SK-N-SH (cell line): ENCODE data around the gene FOXL1. TPM values are rescaled to one million over a fixed set of nuclear protein-coding genes. Genes with fewer than 3 reads are reported as not detected.

Experiments
- EP300 ChIP-seq, 2 experiments: IDR thresholded peaks; 2 replicates each; pipeline versions ENCODE4 v1.4.0 to v1.6.1; 2012; ENCODE audit warnings: borderline replicate concordance in 1 of 2, low read depth in 1 of 2, low read length in 1 of 2
- FOSL2 ChIP-seq: IDR thresholded peaks from 2 replicates; pipeline ENCODE4 v1.4.0; 2012; ENCODE audit warnings: low read depth, mild to moderate bottlenecking, moderate library complexity, borderline replicate concordance
- FOXM1 ChIP-seq: IDR thresholded peaks from 2 replicates; pipeline ENCODE4 v1.4.0; 2012; ENCODE audit warnings: low read depth, mild to moderate bottlenecking
- JUND ChIP-seq: IDR thresholded peaks from 2 replicates; pipeline ENCODE4 v1.4.0; 2012
- MXI1 ChIP-seq: IDR thresholded peaks from 2 replicates; pipeline ENCODE4 v1.6.1; 2012; ENCODE audit warnings: mild to moderate bottlenecking, low read depth, low read length, improper control_type of control experiment
- PBX3 ChIP-seq: IDR thresholded peaks from 2 replicates; pipeline ENCODE4; 2012
- RAD21 ChIP-seq: IDR thresholded peaks from 2 replicates; pipeline ENCODE4 v1.6.1; 2012; ENCODE audit warnings: mild to moderate bottlenecking, low read length
- RFX5 ChIP-seq: IDR thresholded peaks from 2 replicates; pipeline ENCODE4 v1.6.1; 2012; ENCODE audit warnings: mild to moderate bottlenecking, improper control_type of control experiment, low read length
- TAF1 ChIP-seq: IDR thresholded peaks from 2 replicates; pipeline ENCODE4 v1.6.1; 2012; ENCODE audit warnings: low read depth, mild to moderate bottlenecking, low read length, moderate library complexity, borderline replicate concordance
- TCF12 ChIP-seq: IDR thresholded peaks from 2 replicates; pipeline ENCODE4 v1.4.0; 2012
- polyA plus RNA-seq, 3 experiments: library from polyadenylated mRNA; depleted of rRNA; stranded (reverse); fragments of >200 nt; gene quantifications; 2 replicates each; pipeline ENCODE4 v1.2.3, GENCODE V29; 2012
- TF ChIP-seq, protein P1 (sequence below): fragments of 150-350 bp; IDR thresholded peaks from 2 replicates; pipeline ENCODE4 v1.6.1; 2016; ENCODE audit warnings: mild to moderate bottlenecking, low read depth, low read length
- TF ChIP-seq, protein P2 (sequence below): IDR thresholded peaks from 2 replicates; pipeline ENCODE4 v1.6.1; 2012; ENCODE audit warnings: mild to moderate bottlenecking, low read depth, low read length, moderate library complexity
- TF ChIP-seq, protein P3 (sequence below): IDR thresholded peaks from 2 replicates; pipeline ENCODE4 v1.4.0; 2012; ENCODE audit warnings: low read depth, borderline replicate concordance
- TF ChIP-seq, protein P4 (sequence below): fragments of 150-350 bp; IDR thresholded peaks from 2 replicates; pipeline ENCODE4 v1.6.1; 2017; ENCODE audit warnings: antibody characterized with exemption, low read length, low read depth, borderline replicate concordance

Gene FOXL1
- polyA plus RNA-seq, 1 of the 3 experiments (the other 2 are of a cell fraction): 2.5 TPM

DNA sequence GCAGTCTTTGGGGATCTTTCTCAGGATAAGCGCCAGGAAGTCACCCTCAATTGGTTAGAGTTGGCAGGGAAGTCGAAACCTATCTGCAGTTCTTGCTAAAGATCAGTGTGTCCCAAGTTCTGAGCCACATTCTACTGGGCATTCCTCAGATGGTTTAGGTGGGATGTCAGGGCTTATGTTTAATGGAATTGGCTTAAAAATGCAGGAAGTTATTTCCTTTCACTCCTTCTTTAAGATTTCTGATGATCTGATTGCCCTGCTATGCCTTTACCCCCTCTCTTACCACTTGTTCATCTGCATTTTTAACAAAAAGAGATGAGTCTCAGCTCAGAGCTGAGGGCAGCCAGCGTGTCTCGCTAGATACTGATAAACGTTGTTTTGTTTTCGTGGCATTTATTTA lies 30.8 kb downstream of the FOXL1 start (continued):
- TF ChIP-seq, protein P1, sequence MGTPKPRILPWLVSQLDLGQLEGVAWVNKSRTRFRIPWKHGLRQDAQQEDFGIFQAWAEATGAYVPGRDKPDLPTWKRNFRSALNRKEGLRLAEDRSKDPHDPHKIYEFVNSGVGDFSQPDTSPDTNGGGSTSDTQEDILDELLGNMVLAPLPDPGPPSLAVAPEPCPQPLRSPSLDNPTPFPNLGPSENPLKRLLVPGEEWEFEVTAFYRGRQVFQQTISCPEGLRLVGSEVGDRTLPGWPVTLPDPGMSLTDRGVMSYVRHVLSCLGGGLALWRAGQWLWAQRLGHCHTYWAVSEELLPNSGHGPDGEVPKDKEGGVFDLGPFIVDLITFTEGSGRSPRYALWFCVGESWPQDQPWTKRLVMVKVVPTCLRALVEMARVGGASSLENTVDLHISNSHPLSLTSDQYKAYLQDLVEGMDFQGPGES: no peak
- TF ChIP-seq RFX5 (no peak), FOSL2 (peak; percentile 68; the same call in 1 of the 2 replicates), MXI1 (no peak), JUND (peak; percentile 66), RAD21 (no peak), EP300 (IDR thresholded peaks at IDR 0.05; ENCODE audit: borderline replicate concordance in 1 of 2, low read depth in 1 of 2, low read length in 1 of 2) (peak in 1 of 2 experiments; percentile 87; a peak in 2 of 4 replicates), PBX3 (peak; percentile 55; the same call in 1 of the 2 replicates), TAF1 (no peak), TCF12 (peak; percentile 72; the same call in 1 of the 2 replicates), FOXM1 (no peak)
- TF ChIP-seq, protein P2, sequence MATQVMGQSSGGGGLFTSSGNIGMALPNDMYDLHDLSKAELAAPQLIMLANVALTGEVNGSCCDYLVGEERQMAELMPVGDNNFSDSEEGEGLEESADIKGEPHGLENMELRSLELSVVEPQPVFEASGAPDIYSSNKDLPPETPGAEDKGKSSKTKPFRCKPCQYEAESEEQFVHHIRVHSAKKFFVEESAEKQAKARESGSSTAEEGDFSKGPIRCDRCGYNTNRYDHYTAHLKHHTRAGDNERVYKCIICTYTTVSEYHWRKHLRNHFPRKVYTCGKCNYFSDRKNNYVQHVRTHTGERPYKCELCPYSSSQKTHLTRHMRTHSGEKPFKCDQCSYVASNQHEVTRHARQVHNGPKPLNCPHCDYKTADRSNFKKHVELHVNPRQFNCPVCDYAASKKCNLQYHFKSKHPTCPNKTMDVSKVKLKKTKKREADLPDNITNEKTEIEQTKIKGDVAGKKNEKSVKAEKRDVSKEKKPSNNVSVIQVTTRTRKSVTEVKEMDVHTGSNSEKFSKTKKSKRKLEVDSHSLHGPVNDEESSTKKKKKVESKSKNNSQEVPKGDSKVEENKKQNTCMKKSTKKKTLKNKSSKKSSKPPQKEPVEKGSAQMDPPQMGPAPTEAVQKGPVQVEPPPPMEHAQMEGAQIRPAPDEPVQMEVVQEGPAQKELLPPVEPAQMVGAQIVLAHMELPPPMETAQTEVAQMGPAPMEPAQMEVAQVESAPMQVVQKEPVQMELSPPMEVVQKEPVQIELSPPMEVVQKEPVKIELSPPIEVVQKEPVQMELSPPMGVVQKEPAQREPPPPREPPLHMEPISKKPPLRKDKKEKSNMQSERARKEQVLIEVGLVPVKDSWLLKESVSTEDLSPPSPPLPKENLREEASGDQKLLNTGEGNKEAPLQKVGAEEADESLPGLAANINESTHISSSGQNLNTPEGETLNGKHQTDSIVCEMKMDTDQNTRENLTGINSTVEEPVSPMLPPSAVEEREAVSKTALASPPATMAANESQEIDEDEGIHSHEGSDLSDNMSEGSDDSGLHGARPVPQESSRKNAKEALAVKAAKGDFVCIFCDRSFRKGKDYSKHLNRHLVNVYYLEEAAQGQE: no peak
- TF ChIP-seq, protein P3, sequence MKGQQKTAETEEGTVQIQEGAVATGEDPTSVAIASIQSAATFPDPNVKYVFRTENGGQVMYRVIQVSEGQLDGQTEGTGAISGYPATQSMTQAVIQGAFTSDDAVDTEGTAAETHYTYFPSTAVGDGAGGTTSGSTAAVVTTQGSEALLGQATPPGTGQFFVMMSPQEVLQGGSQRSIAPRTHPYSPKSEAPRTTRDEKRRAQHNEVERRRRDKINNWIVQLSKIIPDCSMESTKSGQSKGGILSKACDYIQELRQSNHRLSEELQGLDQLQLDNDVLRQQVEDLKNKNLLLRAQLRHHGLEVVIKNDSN: no peak
- TF ChIP-seq, protein P4, sequence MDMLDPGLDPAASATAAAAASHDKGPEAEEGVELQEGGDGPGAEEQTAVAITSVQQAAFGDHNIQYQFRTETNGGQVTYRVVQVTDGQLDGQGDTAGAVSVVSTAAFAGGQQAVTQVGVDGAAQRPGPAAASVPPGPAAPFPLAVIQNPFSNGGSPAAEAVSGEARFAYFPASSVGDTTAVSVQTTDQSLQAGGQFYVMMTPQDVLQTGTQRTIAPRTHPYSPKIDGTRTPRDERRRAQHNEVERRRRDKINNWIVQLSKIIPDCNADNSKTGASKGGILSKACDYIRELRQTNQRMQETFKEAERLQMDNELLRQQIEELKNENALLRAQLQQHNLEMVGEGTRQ: no peak
